HG02870 (cell line): ENCODE measurements around the gene CDC34.

ENCODE experiments used
- ATAC-seq: cut with Tn5 transposase; IDR thresholded peaks from one replicate; pipeline ENCODE4 v1.9.1; 2021; ENCODE audit warnings: mild to moderate bottlenecking, moderate library complexity; ENCODE audit not compliant: unreplicated experiment

CDC34 gene

GRCh38 chr19:518598-519231, 12.8 kb upstream of the CDC34 start:
- no peak for ATAC-seq

GRCh38 chr19:519449-519865, 12.1 kb upstream of the CDC34 start:
- no peak for ATAC-seq

- no peak for ATAC-seq
These were observed 8.8 kb upstream of the CDC34 start for GRCh38 chr19:522726-523125.

GRCh38 chr19:524062-524674, 7.4 kb upstream of the CDC34 start:
- ATAC-seq = no peak

GRCh38 chr19:525029-525428, 6.5 kb upstream of the CDC34 start:
- no peak for ATAC-seq

- ATAC-seq = no peak
These were observed 5.6 kb upstream of the CDC34 start for GRCh38 chr19:525857-526419.

GRCh38 chr19:530134-531008, 1.2 kb upstream of the CDC34 start:
- ATAC-seq = no peak

GRCh38 chr19:531009-531752, 379 bp upstream of the CDC34 start:
- peak; percentile 54 for ATAC-seq

- no peak for ATAC-seq
These were observed 1.2 kb downstream of the CDC34 start for GRCh38 chr19:532561-533363.

- no peak for ATAC-seq
These were observed 2.0 kb downstream of the CDC34 start for GRCh38 chr19:533364-534058.

- ATAC-seq = no peak
These were observed 2.5 kb downstream of the CDC34 start for GRCh38 chr19:534088-534487.

- no peak for ATAC-seq
These were observed 3.7 kb downstream of the CDC34 start for GRCh38 chr19:535017-535835.

GRCh38 chr19:536031-536880, 4.7 kb downstream of the CDC34 start:
- ATAC-seq = no peak

GRCh38 chr19:536881-537404, 5.4 kb downstream of the CDC34 start:
- no peak for ATAC-seq

GRCh38 chr19:538641-539428, 7.3 kb downstream of the CDC34 start:
- no peak for ATAC-seq

GRCh38 chr19:539429-540030, 8.0 kb downstream of the CDC34 start:
- ATAC-seq = no peak
